ENCODE measurements around the gene TRIM17. TPM values are rescaled to one million over a fixed set of nuclear protein-coding genes. Genes with fewer than 3 reads are reported as not detected.
"Not testable (repeated sequence)": the region's sequence is repeated elsewhere in the genome, so short reads cannot be mapped to it uniquely, and the experiment has no call there.

TRIM17 gene
- polyA plus RNA-seq, 3 donors from 2014 or later: 0.53 to 1.7 TPM; not detected in 1

DNA sequence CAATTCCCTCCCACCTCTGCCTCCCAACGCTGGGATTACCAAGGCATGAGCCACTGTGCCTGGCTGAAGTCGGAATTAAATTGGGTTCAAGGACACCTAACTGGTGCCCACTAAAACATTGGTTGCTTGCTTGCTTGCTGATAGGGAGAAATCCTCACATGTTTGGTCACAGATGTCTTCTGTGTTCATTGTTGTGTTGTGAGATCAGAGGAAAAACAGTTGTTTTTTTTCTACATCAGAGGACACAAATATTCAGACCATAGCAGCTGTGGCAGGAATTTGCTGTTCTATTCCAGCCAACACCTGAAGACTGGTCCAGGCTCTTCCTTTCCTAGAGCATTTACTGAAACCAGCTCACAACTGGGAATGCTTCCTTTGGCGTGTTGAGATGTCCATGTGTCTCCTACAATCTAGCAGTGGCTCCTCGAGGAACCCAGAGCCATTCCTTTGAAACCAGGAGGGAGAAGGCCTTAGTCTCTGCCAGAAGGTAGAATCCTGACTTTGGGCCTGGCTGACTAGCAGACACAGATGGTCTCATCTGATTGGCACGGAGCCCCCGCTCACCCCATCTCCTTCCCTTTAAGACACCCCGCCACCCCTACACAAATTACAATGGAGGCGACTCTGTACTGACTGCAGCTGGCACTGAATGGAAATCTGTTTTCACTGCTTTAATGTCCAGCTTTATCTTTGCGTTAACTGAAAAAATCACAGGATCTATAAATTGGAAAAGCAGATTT, 24.3 kb upstream of the TRIM17 start:
- Mint-ChIP-seq H3K36me3 (no peaks in the 10 kb centered on the region), H3K27me3 (ENCODE audit: low read depth in 3 of 3) (peaks cover 17 to 35% (median 24%) of the 10 kb centered on the region in 3 donors), H3K27ac (no peak overlapping the region), H3K9me3 (no peaks in the 10 kb centered on the region), H3K4me1 (peaks cover 9% of the 10 kb centered on the region in 2 donors), H3K4me3 (no peak overlapping the region)
- DNase-seq: no peak

DNA sequence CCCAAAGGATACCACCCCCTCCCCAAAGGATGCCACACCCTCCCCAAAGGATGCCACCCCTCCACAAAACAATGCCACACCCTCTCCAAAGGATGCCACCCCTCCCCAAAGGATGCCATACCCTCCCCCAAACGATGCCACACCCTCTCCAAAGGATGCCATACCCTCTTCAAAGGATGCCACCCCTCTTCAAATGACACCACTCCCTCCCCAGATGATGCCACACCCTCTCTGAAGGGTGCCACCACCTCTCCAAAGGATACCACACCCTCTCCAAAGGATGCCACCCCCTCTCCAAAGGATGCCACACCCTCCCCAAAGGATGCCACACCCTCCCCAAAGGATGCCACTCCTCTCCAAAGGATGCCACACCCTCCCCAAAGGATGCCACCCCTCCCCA, 21.6 kb upstream of the TRIM17 start:
- Mint-ChIP-seq H3K4me3 (no peak overlapping the region), H3K27me3 (ENCODE audit: low read depth in 3 of 3) (peaks cover 10 to 31% (median 10%) of the 10 kb centered on the region in 3 donors), H3K4me1 (peaks cover 0 to 1% of the 10 kb centered on the region in 2 donors), H3K9me3 (peaks cover 0 to 1% (median 0%) of the 10 kb centered on the region in 6 donors), H3K36me3 (no peaks in the 10 kb centered on the region), H3K27ac (no peak overlapping the region)
- DNase-seq: no peak

DNA sequence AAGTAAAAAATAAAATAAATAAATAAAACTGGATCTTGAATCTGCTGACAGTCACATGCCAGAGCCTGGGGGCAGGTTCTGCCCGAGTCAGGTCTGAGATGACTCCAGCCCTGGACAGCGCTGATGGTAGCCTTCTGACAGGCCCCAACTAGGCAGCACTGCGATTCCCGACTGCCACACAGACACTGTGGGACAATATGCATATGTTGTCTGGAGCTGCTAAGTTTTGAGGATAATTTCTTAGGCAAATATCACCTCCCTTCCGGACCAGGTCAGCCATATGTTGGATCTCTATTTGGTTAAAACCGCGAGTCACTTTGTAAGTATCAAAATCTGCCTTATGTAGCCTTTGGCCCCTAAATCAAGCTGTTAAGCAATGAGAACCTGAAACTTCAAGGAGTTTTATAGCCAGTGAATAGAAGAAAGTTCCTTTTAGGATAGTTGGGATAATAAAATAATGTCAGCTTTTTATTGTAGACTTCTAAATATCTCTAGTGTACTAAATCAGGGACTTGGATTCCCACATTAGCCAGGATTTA, 20.8 kb upstream of the TRIM17 start:
- peaks cover 10 to 23% (median 13%) of the 10 kb centered on the region in 3 donors for H3K27me3 Mint-ChIP-seq (ENCODE audit: low read depth in 3 of 3)
- no peaks in the 10 kb centered on the region for H3K36me3 Mint-ChIP-seq
- no peak for DNase-seq
- H3K4me1 Mint-ChIP-seq: peaks cover 0 to 1% of the 10 kb centered on the region in 2 donors
- H3K27ac Mint-ChIP-seq: no peak overlapping the region
- no peak overlapping the region for H3K4me3 Mint-ChIP-seq
- H3K9me3 Mint-ChIP-seq: peaks cover 0 to 1% (median 0%) of the 10 kb centered on the region in 6 donors

DNA sequence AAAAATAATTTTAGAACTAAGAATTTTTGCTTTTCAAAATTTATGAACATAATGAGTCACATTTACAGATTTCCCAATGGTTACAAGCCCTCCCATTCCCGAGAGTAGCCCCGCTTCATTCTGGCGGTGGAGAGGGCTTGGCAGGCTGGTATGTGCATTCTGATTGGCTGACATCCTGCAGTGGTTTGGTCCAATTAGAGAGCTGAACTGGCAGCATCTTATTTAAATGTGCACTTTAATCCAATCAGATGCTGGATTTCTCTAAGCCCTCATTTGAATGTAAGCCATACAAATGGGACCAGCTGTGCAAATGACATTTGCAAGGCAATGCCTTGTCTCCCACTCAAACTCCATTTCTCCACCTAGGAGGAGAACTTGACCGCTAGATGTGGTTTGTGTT, 18.0 kb upstream of the TRIM17 start:
- Mint-ChIP-seq H3K4me3 (no peak overlapping the region), H3K4me1 (peaks cover 0 to 1% of the 10 kb centered on the region in 2 donors), H3K27ac (no peak overlapping the region), H3K36me3 (no peaks in the 10 kb centered on the region), H3K9me3 (peaks cover 0 to 1% (median 0%) of the 10 kb centered on the region in 6 donors), H3K27me3 (ENCODE audit: low read depth in 3 of 3) (peaks cover 5 to 18% (median 10%) of the 10 kb centered on the region in 3 donors)
- no peak for DNase-seq

DNA sequence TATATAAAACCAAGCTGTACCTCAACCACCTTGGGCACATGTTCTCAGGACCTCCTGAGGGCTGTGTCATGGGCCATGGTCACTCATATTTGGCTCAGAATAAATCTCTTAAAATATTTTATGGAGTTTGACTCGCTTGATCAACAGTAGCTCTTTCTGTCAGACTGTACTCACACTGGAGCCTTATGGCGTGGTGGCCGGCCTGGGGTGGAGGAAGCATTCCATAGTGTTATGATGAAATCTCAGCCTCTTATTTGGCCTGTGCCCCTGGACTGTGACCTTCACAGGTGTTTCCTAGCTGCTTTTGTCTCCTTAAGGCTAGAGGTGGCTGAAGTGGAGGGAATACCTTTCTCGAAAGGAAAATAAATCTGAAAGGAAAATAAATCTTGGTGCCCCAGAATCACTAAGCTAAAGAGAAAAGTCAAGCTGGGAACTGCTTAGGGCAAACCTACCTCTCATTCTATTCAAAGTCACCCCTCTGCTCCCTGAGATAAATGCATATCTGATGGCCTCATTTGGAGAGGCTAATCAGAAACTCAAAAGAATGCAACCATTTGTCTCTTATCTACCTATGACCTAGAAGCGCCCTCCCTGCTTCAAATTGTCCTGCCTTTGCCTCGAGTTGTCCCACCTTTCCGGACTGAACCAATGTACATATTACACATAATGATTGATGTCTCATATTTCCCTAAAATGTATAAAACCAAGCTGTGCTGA, 16.8 kb upstream of the TRIM17 start:
- not testable (repeated sequence) for H3K4me3 Mint-ChIP-seq, DNase-seq, H3K4me1 Mint-ChIP-seq, H3K36me3 Mint-ChIP-seq, H3K27ac Mint-ChIP-seq, H3K9me3 Mint-ChIP-seq
- peaks cover 5 to 16% (median 7%) of the 10 kb centered on the region in 3 donors for H3K27me3 Mint-ChIP-seq (ENCODE audit: low read depth in 3 of 3)

DNA sequence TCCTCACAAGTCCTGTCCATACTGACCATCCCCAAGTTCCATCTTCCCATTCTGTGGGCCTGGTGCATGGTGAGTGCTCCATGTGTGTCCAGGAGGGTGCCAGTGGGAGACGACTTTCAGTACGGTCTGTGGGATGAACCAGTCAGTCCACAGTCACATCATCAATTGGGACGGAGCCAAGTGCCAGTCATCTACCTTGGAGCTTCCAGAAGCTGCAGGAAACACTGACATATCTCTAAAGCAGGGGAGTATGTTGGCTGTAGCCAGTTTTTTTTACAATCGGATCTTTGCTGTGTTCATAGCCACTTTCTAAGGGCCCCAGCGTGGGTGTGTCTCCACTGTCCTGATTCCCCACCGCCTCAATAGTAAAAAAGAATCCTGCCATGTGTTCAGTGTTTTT, 13.6 kb upstream of the TRIM17 start:
- peaks cover 3 to 7% (median 5%) of the 10 kb centered on the region in 3 donors for H3K27me3 Mint-ChIP-seq (ENCODE audit: low read depth in 3 of 3)
- peak overlapping the region in 1 of 6 donors; percentile 36 for H3K27ac Mint-ChIP-seq
- H3K4me3 Mint-ChIP-seq: no peak overlapping the region
- no peak for DNase-seq
- H3K4me1 Mint-ChIP-seq: no peaks in the 10 kb centered on the region
- no peaks in the 10 kb centered on the region for H3K36me3 Mint-ChIP-seq
- H3K9me3 Mint-ChIP-seq: no peaks in the 10 kb centered on the region

DNA sequence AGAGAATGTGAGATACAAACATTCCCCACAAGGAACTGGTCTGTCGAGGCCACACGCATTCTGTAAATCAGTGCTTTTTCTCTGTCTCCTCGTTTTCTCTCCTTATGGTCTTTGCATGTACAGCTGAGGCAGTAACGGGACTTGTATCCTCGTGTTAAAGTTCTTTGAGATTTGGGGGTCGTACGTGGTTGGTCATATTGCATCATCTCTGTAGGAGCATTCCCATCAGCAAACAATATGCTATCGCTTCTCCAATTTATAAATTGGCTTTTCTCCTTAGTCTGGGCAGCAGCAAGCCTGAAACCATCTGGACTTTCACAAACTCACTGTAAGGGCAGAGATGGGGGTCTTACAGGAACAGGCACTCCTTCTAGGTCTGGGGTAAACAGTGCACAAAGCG, 13.0 kb upstream of the TRIM17 start:
- H3K4me3 Mint-ChIP-seq: no peak overlapping the region
- no peak for DNase-seq
- no peaks in the 10 kb centered on the region for H3K4me1 Mint-ChIP-seq
- no peaks in the 10 kb centered on the region for H3K9me3 Mint-ChIP-seq
- peaks cover 3 to 5% (median 3%) of the 10 kb centered on the region in 3 donors for H3K27me3 Mint-ChIP-seq (ENCODE audit: low read depth in 3 of 3)
- no peaks in the 10 kb centered on the region for H3K36me3 Mint-ChIP-seq
- no peak overlapping the region for H3K27ac Mint-ChIP-seq

DNA sequence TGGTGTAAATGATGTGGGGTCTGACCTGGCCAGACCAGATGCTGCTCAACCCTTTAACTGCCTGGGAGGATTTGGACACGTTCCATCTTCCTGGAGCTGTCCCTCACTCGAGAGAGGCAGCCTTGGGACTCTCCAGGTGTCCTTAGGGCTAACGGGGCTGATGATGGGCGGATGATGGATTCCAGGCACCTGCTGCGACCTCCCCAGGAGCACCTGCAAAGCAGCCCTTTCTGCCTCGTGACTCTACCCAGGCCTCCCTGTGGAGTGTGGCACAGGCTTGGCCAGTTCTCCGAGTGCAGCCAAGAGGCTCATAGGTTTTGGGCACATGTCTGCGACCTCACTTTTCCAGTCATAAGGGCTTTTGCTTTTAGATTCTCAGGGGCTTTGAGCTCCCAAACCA, 12.3 kb upstream of the TRIM17 start:
- no peak for DNase-seq
- no peaks in the 10 kb centered on the region for H3K36me3 Mint-ChIP-seq
- no peaks in the 10 kb centered on the region for H3K4me1 Mint-ChIP-seq
- no peak overlapping the region for H3K27ac Mint-ChIP-seq
- H3K27me3 Mint-ChIP-seq (ENCODE audit: low read depth in 3 of 3): peaks cover 3 to 5% (median 3%) of the 10 kb centered on the region in 3 donors
- no peak overlapping the region for H3K4me3 Mint-ChIP-seq
- H3K9me3 Mint-ChIP-seq: no peaks in the 10 kb centered on the region

DNA sequence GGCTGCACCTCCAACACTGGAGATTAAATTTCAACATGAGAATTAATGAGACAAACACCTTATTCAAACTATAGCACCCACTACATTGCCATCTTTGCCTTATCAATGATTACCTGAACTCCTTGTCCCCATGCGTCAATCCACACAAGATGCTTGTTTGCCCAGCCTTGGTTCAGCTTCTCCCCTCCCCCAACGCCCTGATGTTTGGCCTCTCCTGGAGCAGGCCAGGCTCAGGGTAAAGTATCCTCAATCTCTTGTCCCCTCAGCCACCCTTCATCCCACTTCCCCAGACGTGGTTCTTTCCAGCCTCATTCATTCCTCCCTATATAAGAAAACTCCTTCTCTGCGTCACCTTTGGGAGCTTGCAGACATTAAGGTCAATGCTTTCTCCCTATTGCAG, 11.8 kb upstream of the TRIM17 start:
- Mint-ChIP-seq H3K27me3 (ENCODE audit: low read depth in 3 of 3) (peaks cover 0 to 5% (median 3%) of the 10 kb centered on the region in 3 donors), H3K9me3 (no peaks in the 10 kb centered on the region), H3K4me3 (no peak overlapping the region), H3K36me3 (no peaks in the 10 kb centered on the region), H3K4me1 (no peaks in the 10 kb centered on the region), H3K27ac (no peak overlapping the region)
- no peak for DNase-seq

DNA sequence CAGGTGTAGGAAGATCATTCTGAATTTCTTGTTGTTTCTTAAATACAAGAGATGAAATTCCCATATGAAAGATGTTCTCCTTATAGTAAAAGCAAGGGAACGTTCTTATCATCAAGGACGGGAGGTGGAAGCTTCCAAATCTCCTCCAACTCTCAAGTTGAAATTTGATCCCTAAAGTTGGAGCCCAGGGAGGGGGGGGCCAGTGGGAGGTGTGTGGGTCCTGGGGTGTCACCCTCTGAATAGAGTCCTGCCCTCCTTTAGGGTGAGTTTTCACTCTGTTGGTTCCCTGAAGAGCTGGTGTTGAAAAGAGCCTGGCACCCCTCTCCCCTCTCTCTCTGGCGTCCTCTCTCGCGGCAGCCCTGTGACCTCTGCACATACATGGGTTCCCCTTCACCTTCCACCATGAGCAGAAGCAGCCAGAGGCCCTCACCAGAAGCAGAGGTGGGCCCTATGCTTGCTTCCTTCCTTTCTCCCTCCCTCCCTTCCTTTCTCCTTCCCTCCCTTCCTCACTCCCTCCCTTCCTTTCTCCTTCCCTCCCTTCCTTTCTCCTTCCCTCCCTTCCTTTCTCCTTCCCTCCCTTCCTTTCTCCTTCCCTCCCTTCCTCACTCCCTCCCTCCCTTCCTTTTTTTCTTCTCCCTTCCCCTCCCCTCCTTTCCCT, 10.0 kb upstream of the TRIM17 start:
- DNase-seq: no peak
- no peaks in the 10 kb centered on the region for H3K9me3 Mint-ChIP-seq
- peaks cover 0 to 3% (median 2%) of the 10 kb centered on the region in 3 donors for H3K27me3 Mint-ChIP-seq (ENCODE audit: low read depth in 3 of 3)
- H3K4me3 Mint-ChIP-seq: no peak overlapping the region
- H3K4me1 Mint-ChIP-seq: no peaks in the 10 kb centered on the region
- no peaks in the 10 kb centered on the region for H3K36me3 Mint-ChIP-seq
- H3K27ac Mint-ChIP-seq: no peak overlapping the region

DNA sequence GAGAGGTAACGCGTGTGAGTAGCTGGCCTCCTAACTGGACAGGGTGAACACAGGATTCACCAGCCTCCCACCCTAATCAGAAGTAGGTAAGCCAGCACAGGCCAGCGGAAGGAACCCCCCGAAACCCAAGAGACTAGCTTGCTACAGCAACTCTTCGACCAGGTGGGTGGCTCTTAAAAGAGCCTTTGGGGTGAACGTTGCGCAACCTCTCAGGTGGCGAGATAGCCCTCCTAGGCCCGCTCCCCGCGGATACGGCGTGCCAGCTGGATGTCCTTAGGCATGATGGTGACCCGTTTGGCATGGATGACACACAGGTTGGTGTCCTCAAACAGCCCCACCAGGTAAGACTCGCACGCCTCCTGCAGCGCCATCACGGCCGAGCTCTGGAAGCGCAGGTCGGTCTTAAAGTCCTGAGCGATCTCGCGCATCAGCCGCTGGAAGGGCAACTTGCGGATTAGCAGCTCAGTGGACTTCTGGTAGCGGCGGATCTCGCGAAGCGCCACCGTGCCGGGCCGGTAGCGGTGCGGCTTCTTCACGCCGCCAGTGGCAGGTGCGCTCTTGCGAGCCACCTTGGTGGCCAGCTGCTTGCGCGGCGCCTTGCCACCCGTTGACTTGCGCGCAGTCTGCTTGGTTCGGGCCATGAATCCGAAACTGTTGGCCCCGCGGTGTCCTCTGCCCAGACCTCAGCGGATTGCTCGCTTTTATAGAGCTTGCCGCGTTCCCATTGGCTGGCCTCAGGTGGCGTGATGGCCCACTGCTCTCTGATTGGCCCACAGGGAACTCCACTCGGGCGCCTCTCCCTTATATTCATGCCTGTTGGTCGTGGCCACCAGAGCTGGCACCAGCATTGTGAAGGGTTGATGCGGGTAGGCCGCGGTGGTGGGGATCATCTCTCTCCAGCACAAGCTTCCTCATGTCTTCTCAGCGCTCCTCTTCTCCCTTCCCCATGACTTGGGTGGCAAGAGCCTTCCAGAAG, 8.3 kb upstream of the TRIM17 start:
- Mint-ChIP-seq H3K4me3 (no peak overlapping the region), H3K9me3 (no peaks in the 10 kb centered on the region), H3K27me3 (ENCODE audit: low read depth in 3 of 3) (peaks cover 2 to 4% (median 2%) of the 10 kb centered on the region in 3 donors), H3K27ac (no peak overlapping the region), H3K4me1 (no peaks in the 10 kb centered on the region), H3K36me3 (no peaks in the 10 kb centered on the region)
- no peak for DNase-seq

DNA sequence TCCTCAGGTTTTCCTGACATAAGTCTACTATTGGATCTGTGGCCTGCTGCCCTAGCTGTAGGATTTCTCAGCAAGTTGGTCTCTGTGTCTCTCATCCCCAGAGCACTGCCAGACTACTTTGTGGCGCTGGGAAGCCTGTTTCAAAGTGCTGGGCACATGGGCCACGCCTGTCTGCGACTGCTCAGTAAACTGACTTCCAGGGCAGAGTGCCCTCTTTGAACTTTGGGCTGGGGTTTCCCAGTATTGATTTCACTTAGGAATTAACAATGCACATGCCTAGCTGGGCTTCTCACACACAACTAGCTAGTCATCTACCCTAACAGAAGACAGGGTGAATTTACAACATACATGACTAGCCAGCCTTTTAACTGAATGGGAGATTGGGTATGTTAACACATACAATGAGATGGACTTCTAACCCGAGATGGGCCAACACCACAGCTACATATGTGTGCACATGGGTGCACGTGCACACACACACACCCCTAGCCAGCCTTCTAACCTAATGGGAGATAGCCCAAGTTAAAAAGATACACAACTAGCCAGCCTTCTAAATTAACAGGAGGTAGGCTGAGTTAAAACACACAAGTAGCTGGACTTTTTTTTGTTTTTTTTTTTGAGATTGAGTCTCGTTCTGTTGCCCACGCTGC, 6.9 kb upstream of the TRIM17 start:
- Mint-ChIP-seq H3K36me3 (no peaks in the 10 kb centered on the region), H3K27ac (no peak overlapping the region)

More for the DNA sequence above, 6.9 kb upstream of the TRIM17 start:
- no peak overlapping the region for H3K4me3 Mint-ChIP-seq
- DNase-seq: no peak
- H3K9me3 Mint-ChIP-seq: no peaks in the 10 kb centered on the region
- H3K4me1 Mint-ChIP-seq: no peaks in the 10 kb centered on the region
- H3K27me3 Mint-ChIP-seq (ENCODE audit: low read depth in 3 of 3): peaks cover 2 to 4% (median 3%) of the 10 kb centered on the region in 3 donors
